Globus pallidus (tissue), 1 donor: ENCODE results near the gene C4A.
"Not testable (repeated sequence)": the region's sequence is repeated elsewhere in the genome, so short reads cannot be mapped to it uniquely, and the experiment has no call there.

Experiments used
- DNase-seq: peaks from one replicate; pipeline ENCODE4 v3.0.0-alpha.2; 2015; ENCODE audit warnings: low spot score

C4A gene

GRCh38 chr6:31961616-31962015 is 20.2 kb upstream of the C4A start:
- DNase-seq, result no peak

GRCh38 chr6:31963921-31964320 is 17.9 kb upstream of the C4A start:
- DNase-seq, result no peak

GRCh38 chr6:31965700-31966099 is 16.2 kb upstream of the C4A start:
- no peak for DNase-seq

GRCh38 chr6:31966506-31966905 is 15.4 kb upstream of the C4A start:
- no peak for DNase-seq

- no peak for DNase-seq
These were observed 14.6 kb upstream of the C4A start for GRCh38 chr6:31966997-31967925.

- no peak for DNase-seq
These were observed 13.9 kb upstream of the C4A start for GRCh38 chr6:31967926-31968320.

- no peak for DNase-seq
These were observed 13.5 kb upstream of the C4A start for GRCh38 chr6:31968326-31968725.

- no peak for DNase-seq
These were observed 12.8 kb upstream of the C4A start for GRCh38 chr6:31968791-31969711.

- DNase-seq, result no peak
These were observed 11.9 kb upstream of the C4A start for GRCh38 chr6:31969712-31970603.

GRCh38 chr6:31970604-31971271 is 11.1 kb upstream of the C4A start:
- DNase-seq, result no peak

- no peak for DNase-seq
These were observed 10.4 kb upstream of the C4A start for GRCh38 chr6:31971279-31971992.

- DNase-seq, result peak; percentile 96
These were observed 9.7 kb upstream of the C4A start, which contains the start of gene DXO for GRCh38 chr6:31971993-31972708. Gene DXO (minus strand): TSS chr6:31972138. CDS start chr6:31971675, 463 bp downstream.

- DNase-seq, result no peak
These were observed 9.0 kb upstream of the C4A start for GRCh38 chr6:31972709-31973350.

- not testable (repeated sequence) for DNase-seq
These were observed 5.8 kb upstream of the C4A start for GRCh38 chr6:31976065-31976464.

GRCh38 chr6:31977816-31978431 is 3.9 kb upstream of the C4A start:
- no peak for DNase-seq

GRCh38 chr6:31978831-31979230 is 3.0 kb upstream of the C4A start:
- no peak for DNase-seq

GRCh38 chr6:31979238-31979898 is 2.5 kb upstream of the C4A start:
- DNase-seq, result no peak

- DNase-seq, result not testable (repeated sequence)
These were observed 1.5 kb upstream of the C4A start for GRCh38 chr6:31980195-31980876.
